Measurements from ENCODE around the gene RTBDN. TPM values are rescaled to one million over a fixed set of nuclear protein-coding genes. Genes with fewer than 3 reads are reported as not detected.

The RTBDN gene
- total and polyA plus RNA-seq, 2 of the 8 experiments (the other 6 are each of a cell fraction or from before 2014, with no cell fraction given): 4.0 to 4.8 TPM

DNA sequence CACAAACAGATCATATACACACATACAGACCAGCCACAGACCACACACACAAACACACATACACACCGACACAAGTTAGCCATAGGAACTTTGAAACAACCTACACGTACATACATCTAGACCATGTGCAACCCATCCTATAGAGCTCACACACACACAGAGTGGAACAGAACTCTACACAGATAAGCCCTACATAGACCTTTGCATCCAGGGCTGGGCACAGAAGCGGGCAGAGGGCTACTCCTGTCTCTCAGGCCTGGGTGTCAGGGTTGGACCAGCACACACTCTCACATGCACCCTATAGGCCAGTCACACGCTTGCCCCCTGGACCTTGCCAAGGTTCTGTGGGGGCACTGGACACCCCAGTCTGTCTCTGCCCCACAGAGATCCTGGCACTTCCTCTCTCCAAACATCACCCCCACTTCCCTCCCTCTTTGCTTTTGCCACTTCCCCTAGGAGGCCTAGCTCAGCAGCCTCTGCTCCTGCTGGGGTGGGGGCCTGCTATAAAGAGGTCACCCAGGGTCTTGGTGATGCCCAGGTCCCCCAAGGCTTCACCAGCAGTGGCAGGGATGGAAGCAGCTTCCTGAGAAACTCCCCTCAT is 48.8 kb downstream of the RTBDN start:
- 90% methylated on average over 4 of the region's 4 CpGs; no CpG with 5 or more reads in 1 of the 2 experiments for WGBS, 2 experiments (ENCODE audit: extremely low coverage in 1 of 2, insufficient coverage in 1 of 2, insufficient read length in 1 of 2, insufficient replicate concordance in 2 of 2, low coverage in 1 of 2, low lambda C conversion rate in 2 of 2, missing lambda C conversion rate in 1 of 2)
- H3K4me2 ChIP-seq (ENCODE audit: insufficient read depth in 1 of 2, low read depth in 2 of 2, low read length in 2 of 2): no peak overlapping the region
- peak overlapping the region; percentile 25 for H4K91ac ChIP-seq (replicated peaks; ENCODE audit: insufficient read length, low read length)
- peak overlapping the region; percentile 99 for H2BK15ac ChIP-seq (ENCODE audit: low read length)
- peak overlapping the region; percentile 99 for H2BK12ac ChIP-seq (ENCODE audit: low read depth, low read length)
- no peak overlapping the region for H2BK20ac ChIP-seq (ENCODE audit: low read length)
- ChIA-PET POLR2A (ENCODE audit: partially characterized antibody) (interaction anchor here (0.7 to 1.5 kb wide), 2 partner anchors 8 to 9 kb away, joined by 3 to 4 read pairs; no protein-coding TSS in a partner anchor), CTCF (ENCODE audit: partially characterized antibody) (interaction anchor here (1.3 to 4.5 kb wide), 3 partner anchors 8 to 22 kb away, joined by 3 to 39 read pairs (median 15); no protein-coding TSS in a partner anchor)
- H3K27me3 ChIP-seq (replicated peaks in 1 of 4; ENCODE audit: control insufficient read depth in 3 of 4, extremely low read depth in 1 of 4, insufficient read depth in 3 of 4, low read length in 3 of 4): no peaks in the 10 kb centered on the region
- H3K4me1 ChIP-seq (replicated peaks in 1 of 4; ENCODE audit: control insufficient read depth in 3 of 4, insufficient read depth in 4 of 4, low read length in 3 of 4): peaks cover 16 to 34% (median 22%) of the 10 kb centered on the region in 4 experiments
- H3K4me3 ChIP-seq (ENCODE audit: extremely low read depth in 1 of 4, insufficient read depth in 2 of 4, low read depth in 3 of 4, low read length in 4 of 4): no peak overlapping the region
- H2AK5ac ChIP-seq (ENCODE audit: low read depth, low read length): peak overlapping the region; percentile 99
- no peak overlapping the region for H3K56ac ChIP-seq (replicated peaks; ENCODE audit: insufficient read length, low read depth, low read length)
- no peak overlapping the region for H3K18ac ChIP-seq (ENCODE audit: extremely low read depth, low read length)
- no peaks in the 10 kb centered on the region for H3K79me2 ChIP-seq (ENCODE audit: control insufficient read depth in 1 of 2, insufficient read depth in 2 of 2, low read length in 2 of 2)
- no peak overlapping the region for H3K23ac ChIP-seq (ENCODE audit: insufficient read length)
- FAIRE-seq (no peak), DNase-seq (ENCODE audit: low read depth in 1 of 2, low spot score in 2 of 2) (no peak)
- no peaks in the 10 kb centered on the region; the same call in 1 of the 2 replicates for H3K79me1 ChIP-seq (ENCODE audit: low read depth, low read length)
- peaks cover 0 to 1% of the 10 kb centered on the region in 2 experiments for H4K20me1 ChIP-seq (replicated peaks in 1 of 2; ENCODE audit: control insufficient read depth in 1 of 2, insufficient read depth in 2 of 2, low read length in 2 of 2)
- H3K14ac ChIP-seq (ENCODE audit: insufficient read length): no peak overlapping the region
- no peak overlapping the region for H2BK120ac ChIP-seq (replicated peaks; ENCODE audit: low read depth, low read length)
- H3K4ac ChIP-seq (replicated peaks; ENCODE audit: insufficient read length, low read depth, low read length): no peak overlapping the region
- H4K8ac ChIP-seq (ENCODE audit: extremely low read depth, insufficient read depth, low read length): no peak overlapping the region
- H2AFZ ChIP-seq (ENCODE audit: low read length): no peak overlapping the region
- peaks cover 19% of the 10 kb centered on the region; the same call in 1 of the 2 replicates for H3K23me2 ChIP-seq (ENCODE audit: low read depth, low read length)
- H3K27ac ChIP-seq (ENCODE audit: low read depth, low read length): no peak overlapping the region
- H3K9me3 ChIP-seq (ENCODE audit: insufficient read depth in 2 of 2, low read depth in 1 of 2, low read length in 1 of 2): no peaks in the 10 kb centered on the region
- peak overlapping the region; percentile 82; the same call in 1 of the 2 replicates for H2BK5ac ChIP-seq (ENCODE audit: low read depth, low read length)
- no peaks in the 10 kb centered on the region for H3K36me3 ChIP-seq (ENCODE audit: control insufficient read depth in 2 of 4, insufficient read depth in 4 of 4, low read length in 3 of 4)
- H4K5ac ChIP-seq (ENCODE audit: insufficient read length, low read depth, low read length): no peak overlapping the region
- no peak overlapping the region; a peak in 1 of 7 replicates for H3K9ac ChIP-seq (replicated peaks in 1 of 4; ENCODE audit: extremely low read depth in 1 of 4, low read depth in 3 of 4, low read length in 3 of 4)
- TF ChIP-seq E2F6 (IDR thresholded peaks at IDR 0.05) (no peak), EGR1 (IDR thresholded peaks at IDR 0.05; ENCODE audit: borderline replicate concordance, low read depth, low read length) (no peak), HDAC6 (IDR thresholded peaks at IDR 0.05; ENCODE audit: low read depth, low read length) (no peak), SUZ12 (IDR thresholded peaks at IDR 0.05; ENCODE audit: low read length) (no peak), BACH1 (IDR thresholded peaks at IDR 0.05; ENCODE audit: low read length) (no peak), HDAC2 (IDR thresholded peaks at IDR 0.05; ENCODE audit: borderline replicate concordance in 1 of 2, low read depth in 2 of 2, low read length in 2 of 2) (no peak), GABPA (IDR thresholded peaks at IDR 0.05; ENCODE audit: borderline replicate concordance, insufficient read depth, low read length) (no peak), BCL11A (IDR thresholded peaks at IDR 0.05; ENCODE audit: low read depth in 2 of 2, low read length in 2 of 2) (no peak), EP300 (IDR thresholded peaks at IDR 0.05; ENCODE audit: borderline replicate concordance in 1 of 2, low read depth in 2 of 2, low read length in 2 of 2) (no peak)
- TF ChIP-seq, protein P1, sequence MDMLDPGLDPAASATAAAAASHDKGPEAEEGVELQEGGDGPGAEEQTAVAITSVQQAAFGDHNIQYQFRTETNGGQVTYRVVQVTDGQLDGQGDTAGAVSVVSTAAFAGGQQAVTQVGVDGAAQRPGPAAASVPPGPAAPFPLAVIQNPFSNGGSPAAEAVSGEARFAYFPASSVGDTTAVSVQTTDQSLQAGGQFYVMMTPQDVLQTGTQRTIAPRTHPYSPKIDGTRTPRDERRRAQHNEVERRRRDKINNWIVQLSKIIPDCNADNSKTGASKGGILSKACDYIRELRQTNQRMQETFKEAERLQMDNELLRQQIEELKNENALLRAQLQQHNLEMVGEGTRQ (IDR thresholded peaks at IDR 0.05; ENCODE audit: low read length): no peak

Measured in H1 (cell line).